A673 (cell line): Measurements from ENCODE around the gene NAA10.

ENCODE experiments used
- EZH2 ChIP-seq: fragments of 200-600 bp; sonication (generic); IDR thresholded peaks from 2 replicates; pipeline ENCODE4 v1.6.1; 2017; ENCODE audit warnings: borderline replicate concordance, low read depth, mild to moderate bottlenecking, mixed read lengths, antibody characterized with exemption, low read length; ENCODE audit not compliant: poor library complexity, severe bottlenecking
- TF ChIP-seq, protein P1 (sequence below): fragments of 300-800, 200-600 bp; sonication (generic); conservative IDR thresholded peaks from 2 replicates; pipeline ENCODE4 v1.5.1; 2017; ENCODE audit warnings: low read depth, mild to moderate bottlenecking, antibody characterized with exemption, low read length, moderate library complexity, mixed read lengths

DNA sequence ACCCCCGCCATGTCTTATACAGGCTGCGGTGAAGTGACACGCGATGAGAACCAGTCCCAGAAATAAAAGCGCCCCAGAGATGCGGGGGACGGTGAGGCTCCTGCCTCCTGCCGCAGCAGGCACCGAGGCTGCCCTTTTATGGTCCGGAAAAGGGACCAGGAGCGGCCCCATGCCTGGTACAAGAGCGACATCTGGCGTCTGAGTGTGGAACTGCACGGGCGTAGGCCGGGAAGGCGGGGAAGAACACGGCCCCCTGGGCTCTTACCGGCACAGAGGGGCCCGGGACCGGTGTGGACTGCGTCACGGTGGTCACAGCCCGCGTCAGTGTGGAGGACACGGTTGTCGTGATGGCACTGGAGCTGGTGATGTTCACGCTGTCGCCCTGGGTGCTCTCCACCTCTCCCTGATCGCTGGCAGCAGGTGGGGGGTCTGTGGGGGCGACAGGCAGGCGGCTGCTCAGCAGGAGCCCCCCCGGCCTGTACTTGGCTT, 18.5 kb upstream of the NAA10 start:
- TF ChIP-seq, protein P1, sequence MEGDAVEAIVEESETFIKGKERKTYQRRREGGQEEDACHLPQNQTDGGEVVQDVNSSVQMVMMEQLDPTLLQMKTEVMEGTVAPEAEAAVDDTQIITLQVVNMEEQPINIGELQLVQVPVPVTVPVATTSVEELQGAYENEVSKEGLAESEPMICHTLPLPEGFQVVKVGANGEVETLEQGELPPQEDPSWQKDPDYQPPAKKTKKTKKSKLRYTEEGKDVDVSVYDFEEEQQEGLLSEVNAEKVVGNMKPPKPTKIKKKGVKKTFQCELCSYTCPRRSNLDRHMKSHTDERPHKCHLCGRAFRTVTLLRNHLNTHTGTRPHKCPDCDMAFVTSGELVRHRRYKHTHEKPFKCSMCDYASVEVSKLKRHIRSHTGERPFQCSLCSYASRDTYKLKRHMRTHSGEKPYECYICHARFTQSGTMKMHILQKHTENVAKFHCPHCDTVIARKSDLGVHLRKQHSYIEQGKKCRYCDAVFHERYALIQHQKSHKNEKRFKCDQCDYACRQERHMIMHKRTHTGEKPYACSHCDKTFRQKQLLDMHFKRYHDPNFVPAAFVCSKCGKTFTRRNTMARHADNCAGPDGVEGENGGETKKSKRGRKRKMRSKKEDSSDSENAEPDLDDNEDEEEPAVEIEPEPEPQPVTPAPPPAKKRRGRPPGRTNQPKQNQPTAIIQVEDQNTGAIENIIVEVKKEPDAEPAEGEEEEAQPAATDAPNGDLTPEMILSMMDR = peak; percentile 97
- TF ChIP-seq EZH2 = no peak
